ENCODE measurements around the gene IFNL2.

DNA sequence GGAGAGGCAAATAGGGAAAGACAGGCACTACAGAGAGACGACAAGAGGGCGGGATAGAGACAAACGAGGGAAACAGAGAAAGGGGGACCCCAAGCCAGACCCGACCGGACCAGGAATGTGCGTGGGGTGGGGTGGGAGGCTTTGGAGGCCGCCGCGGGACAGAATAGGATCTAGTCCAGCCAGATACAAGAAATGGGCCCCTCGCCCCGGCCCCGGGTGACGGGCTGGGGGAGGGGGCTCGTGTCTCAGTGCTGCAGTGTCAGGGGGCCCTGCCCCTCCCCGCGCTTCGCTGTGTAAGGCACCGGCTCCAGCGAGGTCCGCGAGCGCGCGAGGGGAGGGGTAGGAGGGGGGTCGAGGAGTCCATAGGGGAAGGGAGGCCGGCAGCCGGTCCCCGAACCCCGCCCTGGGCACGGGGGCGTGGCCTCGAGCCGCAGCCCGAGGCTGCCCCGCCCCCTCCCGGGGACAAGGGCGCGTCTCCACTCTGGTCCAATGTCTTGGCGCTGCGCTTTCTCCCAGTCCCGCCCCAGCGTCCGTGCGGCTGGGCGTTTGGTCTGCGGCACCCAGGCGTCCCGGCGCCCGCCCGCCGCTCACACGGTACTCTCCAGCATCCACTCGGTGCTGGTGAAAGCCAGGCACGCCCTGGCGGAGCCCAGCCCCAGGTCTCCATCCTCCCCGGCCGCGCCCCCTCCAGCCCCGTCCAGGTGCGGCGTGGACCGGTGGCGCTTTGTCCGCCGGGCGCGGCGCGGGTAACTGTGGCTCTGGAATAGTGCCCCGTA is 39.0 kb downstream of the IFNL2 start:
- TF ChIP-seq, protein P1, sequence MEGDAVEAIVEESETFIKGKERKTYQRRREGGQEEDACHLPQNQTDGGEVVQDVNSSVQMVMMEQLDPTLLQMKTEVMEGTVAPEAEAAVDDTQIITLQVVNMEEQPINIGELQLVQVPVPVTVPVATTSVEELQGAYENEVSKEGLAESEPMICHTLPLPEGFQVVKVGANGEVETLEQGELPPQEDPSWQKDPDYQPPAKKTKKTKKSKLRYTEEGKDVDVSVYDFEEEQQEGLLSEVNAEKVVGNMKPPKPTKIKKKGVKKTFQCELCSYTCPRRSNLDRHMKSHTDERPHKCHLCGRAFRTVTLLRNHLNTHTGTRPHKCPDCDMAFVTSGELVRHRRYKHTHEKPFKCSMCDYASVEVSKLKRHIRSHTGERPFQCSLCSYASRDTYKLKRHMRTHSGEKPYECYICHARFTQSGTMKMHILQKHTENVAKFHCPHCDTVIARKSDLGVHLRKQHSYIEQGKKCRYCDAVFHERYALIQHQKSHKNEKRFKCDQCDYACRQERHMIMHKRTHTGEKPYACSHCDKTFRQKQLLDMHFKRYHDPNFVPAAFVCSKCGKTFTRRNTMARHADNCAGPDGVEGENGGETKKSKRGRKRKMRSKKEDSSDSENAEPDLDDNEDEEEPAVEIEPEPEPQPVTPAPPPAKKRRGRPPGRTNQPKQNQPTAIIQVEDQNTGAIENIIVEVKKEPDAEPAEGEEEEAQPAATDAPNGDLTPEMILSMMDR (IDR thresholded peaks at IDR 0.05) = no peak
- TF ChIP-seq POLR2AphosphoS5 (IDR thresholded peaks at IDR 0.05) (no peak), POLR2A (IDR thresholded peaks at IDR 0.05) (no peak), EP300 (IDR thresholded peaks at IDR 0.05) (no peak)
